Hematopoietic multipotent progenitor cell treated with erythropoietin and hydrocortisone succinate and interleukin-3 and kit ligand, for 4 days (in vitro differentiated cells): ENCODE data around the gene CACNA1F.
A peak's percentile ranks its signal among the peaks of the same experiment; 100 is the strongest.

Experiments used
- DNase-seq: peaks from one replicate; pipeline ENCODE4 v3.0.0-alpha.2; 2015

The CACNA1F gene

DNA sequence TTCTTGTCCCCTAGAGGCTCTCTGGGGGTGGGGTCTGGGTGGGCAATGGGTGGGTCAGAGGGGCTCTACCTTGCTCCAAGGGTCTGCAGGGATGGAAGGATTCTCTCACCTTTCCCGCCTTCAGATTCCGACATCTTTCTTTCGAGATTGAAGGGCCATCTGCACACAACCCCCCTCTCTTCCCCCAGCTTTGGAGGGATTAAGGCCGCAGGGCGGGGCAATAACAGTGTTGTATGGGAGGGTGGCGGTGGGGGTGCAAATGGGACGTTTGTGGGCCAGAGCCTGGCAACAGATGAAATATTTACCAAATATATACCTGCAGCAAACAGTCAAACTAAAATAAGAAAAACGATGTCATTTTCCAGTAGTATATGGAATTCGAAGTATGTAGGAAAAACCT, at the start of gene CACNA1F:
Gene CACNA1F, minus strand, starts transcription at position 165 of the 400 bp plus-strand sequence. Its CDS starts 31 bp downstream, at position 134.
- no peak for DNase-seq

DNA sequence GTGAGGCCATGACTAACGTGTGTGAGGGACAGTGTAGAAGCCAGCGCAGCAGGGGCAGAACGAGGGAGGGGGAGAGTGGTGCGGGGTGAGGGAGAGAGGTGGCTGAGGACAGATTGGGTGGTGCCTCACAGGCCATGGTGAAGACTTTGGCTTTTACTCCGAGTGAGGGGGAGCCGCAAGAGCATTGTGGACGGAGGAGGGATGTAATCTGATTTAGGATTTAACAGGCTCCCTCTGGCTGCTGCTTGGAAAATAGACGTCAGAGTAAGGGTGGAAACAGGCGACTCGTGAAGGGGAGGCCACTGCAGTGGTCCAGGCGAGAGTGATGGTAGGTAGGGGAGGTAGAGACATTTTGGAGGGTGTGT, 49.5 kb upstream of the CACNA1F start:
- DNase-seq = peak; percentile 22

DNA sequence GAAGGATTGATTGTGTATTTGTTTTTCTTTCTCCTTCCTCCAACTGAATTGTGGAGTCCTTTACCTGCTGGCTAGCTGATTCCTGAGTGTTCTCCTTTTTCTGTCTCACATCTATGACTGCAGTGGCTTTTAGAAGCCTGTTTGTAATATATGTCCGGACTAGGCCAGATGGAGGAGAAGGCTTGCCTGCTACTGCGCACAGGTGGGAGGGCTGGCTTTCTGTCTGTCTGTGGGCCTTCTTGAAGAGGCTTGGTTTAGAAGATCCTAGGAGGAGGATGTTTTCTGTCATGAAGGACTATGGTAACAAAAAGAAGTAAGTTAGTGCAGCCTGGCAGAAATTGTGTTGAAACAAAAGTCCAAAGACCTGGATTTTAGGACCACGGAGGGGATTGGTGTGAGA, 44.9 kb upstream of the CACNA1F start:
- DNase-seq = no peak

DNA sequence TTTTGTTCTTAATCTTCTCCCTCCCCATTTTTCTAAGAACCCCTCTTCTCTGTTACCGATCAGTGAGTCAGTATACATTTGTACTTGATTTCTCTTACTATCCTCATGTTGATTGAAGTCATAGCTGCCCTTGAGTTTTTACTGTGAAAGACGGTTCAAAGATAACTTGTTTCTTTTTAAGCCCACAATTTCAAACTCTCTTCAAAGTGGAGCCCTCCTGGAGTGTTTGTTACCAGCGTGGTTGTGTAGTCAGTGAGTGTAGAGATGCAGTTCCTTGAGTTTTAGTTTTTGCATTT, 44.3 kb upstream of the CACNA1F start:
- DNase-seq = no peak

DNA sequence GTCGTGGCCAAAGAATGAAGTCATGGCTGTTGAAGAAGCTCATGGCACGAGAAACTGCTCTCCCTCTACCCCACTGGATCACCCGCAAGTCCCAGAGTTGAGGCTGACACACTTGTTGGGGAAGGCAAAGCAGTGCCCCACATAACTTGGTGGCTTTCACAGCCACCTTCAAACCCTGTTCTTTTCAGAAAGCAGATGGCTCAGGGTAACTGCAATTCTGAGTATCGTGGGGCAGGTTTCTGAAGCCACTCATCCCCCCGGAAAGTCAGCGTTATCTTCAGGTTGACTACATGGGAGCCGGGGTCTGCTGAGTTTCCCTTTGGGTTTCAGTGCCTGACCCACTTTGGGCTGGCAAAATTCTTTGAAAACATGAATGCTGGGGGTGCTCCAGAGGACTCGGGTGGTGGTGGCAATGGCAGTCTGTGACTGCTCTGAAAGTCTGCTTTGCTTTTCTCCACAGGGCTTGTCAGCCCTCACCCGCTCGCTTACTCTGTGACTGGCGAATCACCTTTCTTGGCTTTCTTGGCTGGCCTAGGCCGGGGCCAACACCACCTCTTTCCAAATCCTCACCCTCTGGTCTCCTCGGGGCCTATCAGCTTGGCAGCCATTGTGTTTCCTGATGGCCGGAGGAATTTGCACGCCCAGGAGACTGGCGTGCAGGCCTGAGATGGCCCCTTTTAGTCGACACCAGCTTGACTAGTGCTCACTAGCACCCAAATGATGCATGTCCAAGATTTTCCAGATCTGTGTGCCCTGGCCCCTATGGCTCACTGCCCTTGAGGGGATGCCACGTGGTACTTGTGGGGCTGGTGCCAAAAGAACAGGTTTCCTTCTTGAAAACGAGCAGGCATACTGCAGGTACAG, 43.8 kb upstream of the CACNA1F start:
- no peak for DNase-seq

DNA sequence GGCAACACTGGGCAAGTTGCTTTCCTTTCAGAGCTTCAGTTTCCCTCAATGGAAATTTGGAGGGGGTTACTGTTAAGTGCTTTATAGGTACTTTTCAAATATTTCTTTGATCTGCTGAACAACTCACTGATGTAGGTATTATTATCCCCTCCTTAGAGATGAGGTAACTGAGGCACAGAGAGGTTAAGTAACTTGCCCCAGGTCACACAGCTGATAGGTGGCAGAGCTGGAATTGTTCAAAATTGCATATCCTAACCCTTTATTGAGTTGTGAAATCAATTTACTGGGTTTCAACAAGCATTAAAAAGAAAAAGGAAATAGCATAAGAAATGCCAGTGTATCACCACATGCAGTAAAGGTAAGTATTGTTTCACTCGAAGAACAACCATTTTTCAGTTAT, 43.1 kb upstream of the CACNA1F start:
- DNase-seq = no peak

DNA sequence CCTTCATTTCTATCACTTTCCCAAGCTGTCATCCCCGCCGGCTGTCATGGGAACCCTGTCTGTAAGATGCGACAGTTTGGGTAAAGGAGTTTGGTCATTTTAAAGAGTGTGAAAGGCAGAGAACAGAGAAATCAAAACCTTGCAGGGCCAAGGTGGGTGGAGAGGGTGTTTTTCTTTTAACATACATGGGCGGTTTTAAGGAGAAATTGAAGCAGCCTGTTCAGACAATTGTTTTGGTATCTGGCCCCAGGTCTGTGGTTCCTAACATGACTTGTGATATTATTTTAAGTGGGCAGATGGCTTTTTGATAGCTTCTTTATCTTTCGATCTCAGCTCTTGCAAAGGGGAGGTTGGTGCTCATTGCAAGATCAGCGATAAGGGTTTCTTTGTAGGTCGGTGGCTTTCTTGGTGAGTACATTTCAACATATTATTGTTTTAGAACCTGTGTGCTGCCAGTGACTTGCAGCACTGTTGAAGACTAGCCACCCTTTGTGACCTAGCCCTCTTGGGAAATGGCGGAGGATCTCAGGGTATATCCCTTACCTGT, 40.1 kb upstream of the CACNA1F start:
- peak; percentile 79 for DNase-seq

DNA sequence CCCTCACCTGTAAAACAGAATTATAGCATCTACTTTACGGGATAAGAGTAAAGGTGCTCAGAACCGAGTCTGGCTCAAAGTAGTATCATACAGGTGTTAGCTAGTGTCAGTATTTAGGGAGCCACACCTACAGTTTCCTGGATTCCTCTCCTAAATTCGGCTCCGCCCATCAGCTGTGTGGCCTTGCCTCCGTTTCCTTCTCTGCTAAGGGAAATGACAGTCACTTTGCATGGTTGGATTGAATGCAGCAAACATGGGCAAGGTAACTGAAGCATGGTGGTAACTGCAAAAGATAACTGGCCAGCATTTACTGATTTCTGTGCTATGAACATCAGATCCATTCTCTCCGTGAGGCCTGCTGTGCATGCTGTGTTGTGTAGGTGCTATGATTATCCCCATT, 39.3 kb upstream of the CACNA1F start:
- DNase-seq = no peak

DNA sequence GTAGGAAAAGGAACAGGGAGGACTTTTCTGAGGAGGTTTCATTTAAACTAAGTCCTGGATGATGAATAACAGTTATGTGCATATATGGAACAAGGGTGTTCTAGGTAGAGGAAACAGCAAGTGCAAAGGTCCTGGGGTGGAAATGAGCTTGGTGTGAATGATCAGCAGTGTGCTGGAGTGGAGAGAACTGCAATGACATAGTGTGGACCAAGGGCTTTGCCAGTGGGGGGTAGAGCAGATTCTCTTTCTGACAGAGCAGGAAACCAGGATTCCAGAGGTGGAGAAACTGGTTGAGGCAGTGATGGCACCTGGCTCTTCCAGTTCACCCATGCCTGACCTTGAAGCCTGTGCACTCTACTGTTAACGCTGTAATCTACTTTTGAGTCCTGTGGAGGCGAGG, 38.2 kb upstream of the CACNA1F start:
- no peak for DNase-seq

DNA sequence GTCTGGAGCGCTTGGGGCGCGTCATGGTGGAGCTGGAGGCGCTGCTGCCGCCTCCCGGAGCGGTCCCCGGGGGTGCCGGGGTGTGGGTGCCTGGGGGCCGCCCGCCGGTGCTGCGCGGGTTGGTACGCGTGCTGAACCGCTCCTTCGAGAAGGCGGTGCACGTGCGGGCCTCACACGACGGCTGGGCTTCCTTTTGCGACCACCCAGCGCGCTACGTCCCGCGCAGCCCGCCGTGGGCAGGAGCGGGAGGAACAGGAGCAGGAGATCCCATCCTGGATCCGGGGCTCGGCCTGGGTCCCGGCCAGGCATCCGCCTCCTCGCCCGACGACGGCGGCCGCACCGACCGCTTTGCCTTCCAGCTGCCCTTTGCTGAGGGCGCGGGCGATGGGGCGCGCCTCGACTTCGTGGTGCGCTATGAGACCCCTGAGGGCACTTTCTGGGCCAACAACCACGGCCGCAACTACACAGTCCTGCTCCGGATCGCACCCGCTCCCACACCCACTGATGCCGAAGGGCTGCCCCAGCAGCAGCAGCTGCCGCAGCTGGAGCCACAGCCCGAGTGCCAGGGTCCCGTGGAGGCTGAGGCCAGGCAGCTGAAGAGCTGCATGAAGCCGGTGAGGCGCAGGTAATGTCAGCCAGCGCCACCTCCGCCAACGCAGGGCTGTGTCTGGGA, 37.2 kb upstream of the CACNA1F start:
- no peak for DNase-seq

DNA sequence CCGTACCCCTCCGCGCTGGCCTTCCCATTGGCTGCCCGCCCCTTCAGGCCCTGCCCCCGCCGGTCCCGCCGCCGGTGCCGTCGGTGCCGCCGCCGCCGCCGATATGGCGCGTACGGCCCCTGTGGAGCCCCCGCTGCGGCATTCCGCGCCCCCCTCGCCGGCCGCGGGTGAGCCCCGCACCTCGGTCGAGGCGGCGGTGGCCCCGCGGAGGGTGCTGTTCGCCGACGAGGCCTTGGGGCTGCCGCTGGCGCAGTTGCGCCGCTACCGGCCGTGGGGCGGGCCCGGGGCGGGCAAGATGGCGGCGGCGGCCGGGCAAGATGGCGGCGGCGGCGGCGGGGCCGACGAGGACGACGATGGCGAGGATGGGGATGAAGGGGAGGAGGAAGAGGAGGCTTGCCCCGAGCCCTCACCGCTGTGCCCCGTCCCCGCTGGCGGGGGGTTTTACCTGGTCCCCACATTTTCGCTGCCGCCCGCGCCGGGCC, 36.7 kb upstream of the CACNA1F start, which contains the start of gene PPP1R3F:
Gene PPP1R3F, plus strand, starts transcription at position 27 of the 482 bp plus-strand sequence. Its CDS starts 77 bp downstream, at position 104.
- DNase-seq = no peak

DNA sequence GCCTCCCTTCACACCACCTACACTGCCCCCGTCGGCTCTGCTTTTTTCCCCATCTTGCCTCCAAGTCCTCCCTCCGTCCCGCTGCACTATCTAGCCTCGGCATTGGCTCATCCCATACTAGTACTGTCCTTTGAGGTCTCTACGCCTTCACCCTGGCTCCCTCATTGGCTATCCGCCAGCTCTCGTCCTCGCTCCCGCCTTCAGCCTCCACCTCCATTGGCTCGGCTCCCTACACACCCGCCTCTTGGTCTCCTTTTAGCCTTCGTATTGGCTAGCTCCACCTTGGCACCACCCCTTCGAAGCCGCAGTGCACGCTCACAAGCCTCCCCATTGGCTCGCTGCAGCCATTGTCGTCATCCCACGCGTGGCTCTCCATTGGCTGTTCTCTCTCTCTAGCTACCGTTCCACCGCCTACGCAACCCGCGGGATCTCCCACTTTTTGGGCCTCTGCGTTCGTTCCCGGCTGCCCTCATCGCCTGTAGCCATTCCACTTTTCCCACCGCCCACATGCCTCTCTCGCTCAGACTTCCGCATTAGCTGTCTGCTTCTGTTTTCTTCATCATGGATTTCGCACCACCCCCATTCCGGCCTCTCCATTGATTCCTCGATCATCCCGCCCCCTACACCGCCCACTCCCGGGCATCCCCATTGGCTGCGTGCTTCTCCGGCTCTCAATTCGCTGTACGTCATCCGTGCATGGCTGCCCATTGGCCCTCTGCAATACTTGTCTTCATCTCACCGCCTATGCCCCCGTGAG, 36.0 kb upstream of the CACNA1F start:
- peak; percentile 98 for DNase-seq

DNA sequence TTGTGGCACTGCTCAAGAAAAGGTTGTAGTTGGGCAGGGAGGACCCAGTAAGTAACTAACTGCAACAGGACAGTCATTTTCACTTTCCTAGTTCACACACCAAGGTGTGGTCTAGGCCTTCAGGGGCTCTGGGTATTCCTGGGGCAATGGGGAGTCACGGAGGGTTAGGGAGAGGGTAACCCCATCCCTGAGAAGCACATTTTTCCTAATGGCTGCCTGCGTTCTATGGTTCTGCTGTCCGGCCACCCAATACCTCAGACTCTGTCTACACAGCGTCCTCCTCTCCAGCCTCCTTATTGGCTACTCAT, 35.5 kb upstream of the CACNA1F start:
- no peak for DNase-seq

DNA sequence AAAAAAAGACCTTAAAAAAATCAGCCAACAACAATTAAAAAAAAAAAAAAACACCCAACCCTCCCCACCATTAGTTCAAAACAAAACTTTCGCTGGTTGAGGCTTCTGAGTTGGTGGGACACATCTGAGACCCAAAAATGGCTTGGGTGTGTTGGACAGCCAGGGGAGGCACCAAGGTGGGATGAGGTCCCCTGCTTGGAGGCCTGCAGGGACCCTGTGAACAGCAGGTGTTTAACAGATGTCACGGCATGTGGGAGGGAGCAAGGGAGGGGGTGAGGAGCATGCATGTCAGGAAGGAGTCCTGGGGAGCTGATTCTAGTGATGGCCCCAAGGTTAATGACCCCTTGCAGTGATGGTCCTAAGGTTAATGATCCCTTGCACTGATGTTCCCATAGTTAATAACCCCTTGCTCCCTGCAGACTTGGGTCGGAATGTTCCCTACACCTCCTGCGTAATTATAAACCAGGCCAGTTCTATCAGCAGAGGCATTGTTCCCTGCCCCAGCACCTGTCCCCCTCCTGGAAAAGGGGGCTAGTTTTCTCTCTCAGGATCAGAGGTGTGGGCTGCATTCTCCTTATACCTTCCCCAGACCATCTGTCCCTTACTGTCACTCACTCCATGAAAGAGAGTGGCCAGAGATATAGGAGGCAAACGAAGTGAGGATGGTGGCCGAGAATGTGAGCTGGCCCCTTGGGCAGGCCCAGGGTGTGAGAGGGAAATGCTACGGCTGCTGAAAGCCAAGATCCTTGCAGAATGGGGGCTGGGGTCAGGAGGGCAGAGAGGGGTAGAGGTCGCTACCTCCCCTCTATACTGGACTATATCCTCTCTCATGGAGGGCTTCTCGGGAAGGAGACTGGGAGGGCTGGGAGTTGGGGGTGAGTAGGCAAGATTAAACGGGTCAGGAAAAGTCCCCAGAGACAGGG, 33.6 kb upstream of the CACNA1F start:
- no peak for DNase-seq

DNA sequence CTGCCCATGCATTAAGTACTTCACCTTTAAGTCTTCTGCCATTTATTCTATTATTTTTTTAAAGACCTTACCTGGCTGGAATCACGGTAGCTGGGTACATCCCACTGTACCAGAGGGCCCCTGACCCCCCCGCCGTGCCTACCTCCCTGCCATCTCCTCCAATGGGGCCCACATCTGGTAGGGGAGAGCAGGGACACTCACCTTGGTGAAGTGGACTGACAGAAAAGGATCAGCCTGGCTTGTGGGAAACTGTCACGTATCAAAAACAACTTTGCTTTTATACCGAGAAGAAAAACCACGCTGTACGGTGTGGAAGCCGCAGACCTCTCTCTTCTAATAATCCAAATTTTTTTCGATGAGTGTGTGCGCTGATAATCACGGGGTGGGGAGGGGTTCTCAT, 31.3 kb upstream of the CACNA1F start, which contains the start of gene FOXP3:
Gene FOXP3, minus strand, starts transcription at position 251 of the 400 bp plus-strand sequence. CDS start 6,205 bp downstream, outside the sequence.
- DNase-seq = no peak

DNA sequence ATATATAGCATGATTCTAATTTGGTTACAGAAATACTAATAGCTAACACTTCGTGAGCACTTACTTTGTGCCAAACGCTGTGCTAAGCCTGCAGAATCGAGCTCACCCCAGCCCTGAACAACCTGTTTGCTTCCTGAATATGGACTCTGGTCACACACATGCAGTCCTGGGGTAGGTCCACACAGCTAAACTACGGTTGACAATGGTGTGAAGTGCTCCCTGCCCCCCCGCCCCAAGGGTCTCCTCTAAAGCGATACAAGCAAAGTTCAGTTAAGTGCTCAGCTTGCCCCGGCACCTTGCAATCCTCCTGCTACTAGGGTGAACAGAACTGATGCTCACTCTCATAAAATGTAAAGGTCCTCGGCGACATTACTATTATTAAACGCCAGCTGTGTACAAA, 30.5 kb upstream of the CACNA1F start:
- DNase-seq = no peak

DNA sequence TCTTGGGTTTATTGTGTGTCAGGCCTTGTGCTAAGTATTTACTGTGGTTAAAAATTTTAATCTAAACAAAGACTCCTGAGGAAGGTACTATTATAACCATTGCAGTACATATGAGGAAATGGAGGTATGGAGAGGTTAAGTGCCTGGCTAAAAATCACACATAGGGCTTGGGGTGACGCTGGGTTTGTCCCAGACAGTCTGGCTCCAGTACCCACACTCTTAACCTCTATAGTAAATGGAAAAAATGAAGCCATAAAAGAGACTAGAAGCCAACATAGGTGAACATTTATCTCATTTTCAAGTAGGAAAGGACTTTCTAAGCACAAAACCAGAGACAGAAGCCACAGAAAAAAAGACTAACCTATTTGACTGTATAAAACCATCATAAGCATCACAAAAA, 29.5 kb upstream of the CACNA1F start:
- DNase-seq = no peak

DNA sequence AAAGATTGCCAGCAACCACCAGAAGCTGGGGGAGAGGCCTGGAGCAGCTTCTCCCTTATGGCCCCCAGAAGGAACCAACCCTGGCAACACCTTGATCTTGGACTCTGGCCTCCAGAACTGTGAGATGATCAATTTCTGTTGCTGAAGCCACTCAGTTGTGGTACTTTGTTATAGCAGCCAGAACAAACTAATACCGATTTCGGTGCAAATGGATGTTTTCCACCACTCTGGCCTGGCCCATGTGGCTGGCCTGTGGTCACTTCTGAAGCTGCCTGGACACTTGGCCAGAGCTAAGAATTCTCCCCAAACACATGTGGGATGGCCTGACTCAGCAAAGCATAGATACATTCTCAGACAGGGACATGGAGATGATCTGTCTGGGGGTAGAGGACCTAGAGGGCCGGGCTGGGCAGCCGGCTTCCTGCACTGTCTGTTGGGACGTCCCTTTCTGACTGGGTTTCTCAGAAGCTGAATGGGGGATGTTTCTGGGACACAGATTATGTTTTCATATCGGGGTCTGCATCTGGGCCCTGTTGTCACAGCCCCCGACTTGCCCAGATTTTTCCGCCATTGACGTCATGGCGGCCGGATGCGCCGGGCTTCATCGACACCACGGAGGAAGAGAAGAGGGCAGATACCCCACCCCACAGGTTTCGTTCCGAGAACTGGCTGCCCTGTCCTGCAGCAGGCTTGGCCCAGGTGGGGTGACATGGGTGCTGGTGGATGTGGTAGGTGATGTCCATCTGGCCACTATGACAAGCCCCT, 27.3 kb upstream of the CACNA1F start:
- DNase-seq = no peak

DNA sequence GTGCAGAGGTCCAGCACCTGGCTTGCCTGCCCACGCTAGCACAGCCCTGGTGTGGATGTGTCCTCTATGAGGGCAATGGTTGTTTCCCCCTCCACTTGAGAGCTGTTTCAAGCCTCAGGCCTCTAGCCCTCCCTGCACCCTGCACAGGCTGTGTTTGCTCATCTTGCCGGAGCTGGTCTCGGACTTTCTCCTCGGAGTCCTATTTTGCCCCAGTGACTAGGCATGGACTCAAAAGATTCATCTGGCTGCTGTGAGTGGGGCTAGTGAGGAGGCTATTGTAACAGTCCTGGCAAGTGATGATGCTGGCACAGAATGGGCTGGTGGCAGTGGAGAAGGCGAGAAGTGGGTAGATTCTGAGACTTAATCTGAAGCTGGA, 25.6 kb upstream of the CACNA1F start:
- DNase-seq = no peak

DNA sequence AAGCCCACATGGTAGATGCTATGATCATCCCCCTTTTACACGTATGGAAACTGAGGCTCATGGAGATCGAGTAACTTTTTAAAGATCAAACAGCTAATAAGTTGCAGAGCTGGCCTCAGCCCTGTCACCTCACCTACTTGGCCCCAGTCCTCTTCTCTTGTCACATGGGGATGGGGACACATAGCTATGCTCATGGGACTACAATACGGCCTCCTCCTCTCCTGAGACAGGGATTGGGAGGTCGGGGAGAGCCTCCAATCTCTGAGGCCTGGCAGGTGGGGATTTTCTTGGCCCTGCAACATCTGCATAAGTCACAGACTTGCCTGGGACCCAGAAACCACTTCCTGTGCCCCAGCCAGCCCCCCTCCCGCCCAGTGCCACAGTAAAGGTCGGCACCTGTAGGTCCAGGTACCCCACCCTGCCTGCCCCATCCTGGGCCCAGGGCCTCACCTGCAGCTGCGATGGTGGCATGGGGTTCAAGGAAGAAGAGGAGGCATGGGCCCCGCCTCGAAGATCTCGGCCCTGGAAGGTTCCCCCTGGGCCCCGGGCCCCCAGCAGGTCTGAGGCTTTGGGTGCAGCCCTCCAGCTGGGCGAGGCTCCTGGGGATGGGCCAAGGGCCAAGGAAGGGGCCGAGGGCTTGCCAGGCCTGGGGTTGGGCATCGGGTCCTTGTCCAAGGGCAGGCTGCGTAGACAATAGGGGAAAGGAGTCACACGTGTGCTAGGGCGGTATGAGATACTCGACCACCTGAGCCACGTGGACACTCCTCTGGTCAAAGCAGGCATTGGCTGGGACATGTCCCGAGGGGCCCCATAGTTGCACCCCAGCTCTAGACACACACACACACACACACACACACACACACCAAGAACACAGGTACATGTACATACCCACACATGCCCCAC, 25.0 kb upstream of the CACNA1F start:
- DNase-seq = no peak
